Tibial nerve (tissue), 4 donors: ENCODE measurements around the gene THY1. TPM values are rescaled to one million over a fixed set of nuclear protein-coding genes. Genes with fewer than 3 reads are reported as not detected.

ENCODE experiments used
- DNase-seq, 2 donors: peaks; one replicate each; pipeline ENCODE4 v3.0.0-alpha.2; 2019; ENCODE audit warnings: low spot score in 2 of 2
- H3K27ac ChIP-seq, 4 donors: fragments of 200-600 bp; sonication (generic) in 3 of 4; one replicate each; pipeline ENCODE4 v1.5.1; 2017 to 2019; ENCODE audit warnings: mild to moderate bottlenecking in 1 of 4
- H3K27me3 ChIP-seq, 2 donors: fragments of 200-600 bp; sonication (generic) in 1 of 2; one replicate each; pipeline versions ENCODE4 v1.5.1 to v1.6.0; 2017 to 2019
- H3K36me3 ChIP-seq, 3 donors: fragments of 200-600 bp; sonication (generic); one replicate each; pipeline ENCODE4 v1.5.1; 2018 to 2019
- H3K4me1 ChIP-seq, 4 donors: fragments of 200-600 bp; sonication (generic) in 3 of 4; one replicate each; pipeline ENCODE4 v1.5.1; 2017 to 2019
- H3K4me3 ChIP-seq, 4 donors: fragments of 200-600 bp; sonication (generic) in 3 of 4; one replicate each; pipeline ENCODE4 v1.5.1; 2017 to 2019; ENCODE audit warnings: mild to moderate bottlenecking in 1 of 4, moderate library complexity in 1 of 4
- H3K9me3 ChIP-seq, 4 donors: fragments of 200-600 bp; sonication (generic) in 3 of 4; one replicate each; pipeline ENCODE4 v1.5.1; 2017 to 2019
- CTCF ChIP-seq, 5 experiments: fragments of 200-600 bp in 3 of 5; fragments of 450-650 bp in 2 of 5; sonication (generic) in 3 of 5; IDR thresholded peaks; one replicate each; pipeline ENCODE4 v1.5.1; 2016 to 2019; ENCODE audit warnings: antibody characterized with exemption in 5 of 5, mild to moderate bottlenecking in 3 of 5, moderate library complexity in 2 of 5
- EP300 ChIP-seq, 2 donors: sonication (generic); formaldehyde crosslinking; IDR thresholded peaks; one replicate each; pipeline ENCODE4 v1.6.1; 2017; ENCODE audit warnings: antibody characterized with exemption in 2 of 2, mild to moderate bottlenecking in 1 of 2
- POLR2A ChIP-seq, 2 donors: fragments of 450-650 bp; IDR thresholded peaks; one replicate each; pipeline ENCODE4 v1.6.1; 2017; ENCODE audit warnings: antibody characterized with exemption in 2 of 2, mild to moderate bottlenecking in 2 of 2, moderate library complexity in 2 of 2
- WGBS, 2 donors: methylation state at CpG; one replicate each; pipeline ENCODE4 v1.1.5; 2018; 5-methylcytosine and 5-hydroxymethylcytosine counted together
- total RNA-seq, 4 donors: library from RNA; depleted of rRNA; stranded (reverse); fragments of >200 nt; gene quantifications; one replicate each; pipeline ENCODE4 v1.1.0, GENCODE V29; 2016

Gene THY1
- total RNA-seq, 4 donors from 2014 or later: 0.63 to 12.9 (median 11.1) TPM; not detected in 1

GRCh38 chr11:119415517-119415916, 7.5 kb downstream of the THY1 start:
- peaks cover 0 to 9% (median 0%) of the 10 kb centered on the region in 4 donors for H3K4me1 ChIP-seq
- no peak overlapping the region for H3K4me3 ChIP-seq
- no peaks in the 10 kb centered on the region for H3K9me3 ChIP-seq
- no peaks in the 10 kb centered on the region for H3K36me3 ChIP-seq
- WGBS, 2 donors: 90 to 95% methylated on average over 3 of the region's 3 CpGs
- no peak overlapping the region for H3K27ac ChIP-seq
- H3K27me3 ChIP-seq: peaks cover 0 to 9% of the 10 kb centered on the region in 2 donors
- DNase-seq: no peak
- TF ChIP-seq POLR2A (IDR thresholded peaks at IDR 0.05): no peak
- no peak for TF ChIP-seq EP300 (IDR thresholded peaks at IDR 0.05)
- TF ChIP-seq CTCF (IDR thresholded peaks at IDR 0.05): no peak

- no peak for DNase-seq
- peaks cover 0 to 1% of the 10 kb centered on the region in 2 donors for H3K27me3 ChIP-seq
- no peak for TF ChIP-seq POLR2A (IDR thresholded peaks at IDR 0.05)
- no peak for TF ChIP-seq EP300 (IDR thresholded peaks at IDR 0.05)
- no peak for TF ChIP-seq CTCF (IDR thresholded peaks at IDR 0.05)
Observed at GRCh38 chr11:119414734-119415133, 8.2 kb downstream of the THY1 start.

GRCh38 chr11:119414321-119414720, 8.7 kb downstream of the THY1 start:
- Histone ChIP-seq H3K27me3 (no peaks in the 10 kb centered on the region), H3K9me3 (no peaks in the 10 kb centered on the region), H3K36me3 (no peaks in the 10 kb centered on the region), H3K27ac (no peak overlapping the region), H3K4me1 (peaks cover 0 to 9% (median 0%) of the 10 kb centered on the region in 4 donors), H3K4me3 (no peak overlapping the region)
- 83 to 95% methylated on average over 2 of the region's 2 CpGs for WGBS, 2 donors
- no peak for DNase-seq
- TF ChIP-seq CTCF (IDR thresholded peaks at IDR 0.05): no peak
- TF ChIP-seq POLR2A (IDR thresholded peaks at IDR 0.05): no peak
- no peak for TF ChIP-seq EP300 (IDR thresholded peaks at IDR 0.05)

More at GRCh38 chr11:119414734-119415133, 8.2 kb downstream of the THY1 start:
- Histone ChIP-seq H3K36me3 (no peaks in the 10 kb centered on the region), H3K4me1 (peaks cover 0 to 9% (median 0%) of the 10 kb centered on the region in 4 donors), H3K9me3 (no peaks in the 10 kb centered on the region), H3K4me3 (no peak overlapping the region), H3K27ac (no peak overlapping the region)

GRCh38 chr11:119412072-119412471, 10.9 kb downstream of the THY1 start:
- TF ChIP-seq EP300 (IDR thresholded peaks at IDR 0.05) (no peak), CTCF (IDR thresholded peaks at IDR 0.05) (no peak), POLR2A (IDR thresholded peaks at IDR 0.05) (no peak)
- 88 to 97% methylated on average over 2 of the region's 2 CpGs for WGBS, 2 donors
- Histone ChIP-seq H3K9me3 (no peaks in the 10 kb centered on the region), H3K4me1 (peaks cover 0 to under 1% (median 0%) of the 10 kb centered on the region in 4 donors), H3K36me3 (no peaks in the 10 kb centered on the region), H3K27me3 (no peaks in the 10 kb centered on the region), H3K4me3 (no peak overlapping the region), H3K27ac (no peak overlapping the region)
- DNase-seq: no peak

GRCh38 chr11:119410501-119410900, 12.5 kb downstream of the THY1 start:
- TF ChIP-seq POLR2A (IDR thresholded peaks at IDR 0.05) (no peak), CTCF (IDR thresholded peaks at IDR 0.05) (no peak), EP300 (IDR thresholded peaks at IDR 0.05) (no peak)
- no peak overlapping the region for H3K4me3 ChIP-seq
- WGBS, 2 donors: 84 to 87% methylated on average over 1 of the region's 1 CpG
- H3K4me1 ChIP-seq: no peaks in the 10 kb centered on the region
- DNase-seq: no peak
- H3K9me3 ChIP-seq: no peaks in the 10 kb centered on the region
- no peaks in the 10 kb centered on the region for H3K27me3 ChIP-seq
- H3K36me3 ChIP-seq: no peaks in the 10 kb centered on the region
- no peak overlapping the region for H3K27ac ChIP-seq
